Endodermal cell (in vitro differentiated cells): ENCODE results near the gene ASTN1. TPM values are rescaled to one million over a fixed set of nuclear protein-coding genes. Genes with fewer than 3 reads are reported as not detected.

ENCODE experiments used
- DNase-seq: peaks from one replicate; pipeline ENCODE4 v3.0.0-alpha.2; 2017
- H3K27ac ChIP-seq: 2 replicates; pipeline ENCODE4 v1.5.1; 2013; ENCODE audit warnings: mild to moderate bottlenecking, low read depth, low read length, moderate library complexity
- H3K27me3 ChIP-seq: 2 replicates; pipeline ENCODE4 v1.6.1; 2013; ENCODE audit warnings: mild to moderate bottlenecking, low read length, moderate library complexity; ENCODE audit not compliant: insufficient read depth, control insufficient read depth, poor library complexity, severe bottlenecking
- H3K36me3 ChIP-seq: 2 replicates; pipeline ENCODE4 v1.7.0; 2013; ENCODE audit warnings: mild to moderate bottlenecking, low read length, moderate library complexity; ENCODE audit not compliant: control insufficient read depth, insufficient read depth
- H3K4me1 ChIP-seq: one replicate; pipeline ENCODE4 v1.7.0; 2013; ENCODE audit warnings: low read length; ENCODE audit not compliant: control insufficient read depth, insufficient read depth
- H3K4me3 ChIP-seq: 2 replicates; pipeline ENCODE4 v1.5.1; 2013; ENCODE audit warnings: mild to moderate bottlenecking, low read length, moderate library complexity
- H3K9ac ChIP-seq: 2 replicates; pipeline ENCODE4 v1.6.1; 2013; ENCODE audit warnings: mild to moderate bottlenecking, low read length, moderate library complexity; ENCODE audit not compliant: poor library complexity, severe bottlenecking; ENCODE audit errors: extremely low read depth
- H3K9me3 ChIP-seq: 2 replicates; pipeline ENCODE4 v1.6.1; 2013; ENCODE audit warnings: mild to moderate bottlenecking, low read length, moderate library complexity; ENCODE audit not compliant: control insufficient read depth
- H3K27ac Mint-ChIP-seq: 2 replicates; pipeline ENCODE4 v1.8.0; 2020; ENCODE audit warnings: mixed read lengths
- H3K27me3 Mint-ChIP-seq: 2 replicates; pipeline ENCODE4 v1.8.0; 2021; ENCODE audit warnings: mild to moderate bottlenecking, mixed read lengths; ENCODE audit not compliant: insufficient read depth
- H3K36me3 Mint-ChIP-seq: 2 replicates; pipeline ENCODE4 v1.8.0; 2020; ENCODE audit warnings: low read depth, mixed read lengths
- H3K4me1 Mint-ChIP-seq: 2 replicates; pipeline ENCODE4 v1.8.0; 2020; ENCODE audit warnings: mixed read lengths
- H3K4me3 Mint-ChIP-seq: 2 replicates; pipeline ENCODE4 v1.8.0; 2020; ENCODE audit warnings: mild to moderate bottlenecking, moderate library complexity, mixed read lengths
- H3K9me3 Mint-ChIP-seq: 2 replicates; pipeline ENCODE4 v1.8.0; 2020; ENCODE audit warnings: mild to moderate bottlenecking, mixed read lengths
- CTCF ChIP-seq: fragments of 200-600 bp; sonication (generic); conservative IDR thresholded peaks from 2 replicates; pipeline ENCODE4 v1.5.0; 2021; ENCODE audit warnings: antibody characterized with exemption, mild to moderate bottlenecking
- WGBS, 2 experiments: methylation state at CpG; one replicate each; pipeline versions ENCODE4 v1.1.5 to v1.1.7; 2013; ENCODE audit warnings: missing lambda C conversion rate in 2 of 2, mixed read lengths in 1 of 2; ENCODE audit not compliant: insufficient coverage in 1 of 2, insufficient read length in 1 of 2; 5-methylcytosine and 5-hydroxymethylcytosine counted together
- total RNA-seq, 2 donors: library from RNA; stranded (reverse); fragmentation: NEBNext Ultra II Directional in 1 of 2; extraction: Animal tissue kit (Norgen Biotek cat#: 25700) in 1 of 2; gene quantifications; 2 replicates in 1 of 2; 3 replicates in 1 of 2; pipeline ENCODE4 v1.2.1, GENCODE V29; 2021

Gene ASTN1
- total RNA-seq, 2 donors from 2014 or later, result 0.31 to 0.70 TPM

DNA sequence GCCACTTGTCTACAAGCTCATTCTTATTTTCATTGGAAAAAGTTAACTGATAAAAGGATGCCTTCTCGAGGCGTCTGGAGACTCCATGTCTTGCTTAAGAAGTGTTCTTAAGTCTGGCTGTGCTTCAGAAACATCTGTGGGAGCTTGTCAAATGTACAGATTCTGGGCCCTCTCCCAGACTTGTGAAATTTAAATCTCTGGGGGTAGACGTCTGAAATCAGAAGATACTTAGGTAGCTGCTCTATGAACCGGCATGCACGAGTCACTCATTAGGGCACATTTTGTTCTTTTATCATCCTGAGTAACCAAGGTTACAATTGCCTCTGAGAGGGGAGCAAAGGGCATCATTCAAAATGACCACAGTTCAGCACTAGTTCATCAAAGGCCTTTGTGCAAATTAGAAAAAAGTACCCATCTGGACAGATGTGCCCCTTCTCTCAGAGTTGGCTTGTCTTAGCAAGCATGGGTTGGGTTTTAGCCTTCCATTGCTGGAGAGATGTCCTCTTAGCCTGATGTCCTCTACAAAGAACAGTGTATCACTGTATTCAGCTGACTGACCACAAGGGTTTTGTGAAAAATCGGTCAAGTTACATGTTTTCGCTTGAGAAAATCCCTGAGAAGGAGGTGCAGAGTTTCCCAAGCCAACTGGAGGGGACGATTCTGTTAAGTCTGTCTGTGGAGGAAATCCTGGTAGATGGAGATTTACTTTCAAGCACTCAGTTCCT is 156.9 kb downstream of the ASTN1 start:
- Mint-ChIP-seq H3K27ac (no peak overlapping the region), H3K9me3 (no peaks in the 10 kb centered on the region), H3K36me3 (no peaks in the 10 kb centered on the region), H3K4me3 (no peak overlapping the region), H3K4me1 (no peaks in the 10 kb centered on the region), H3K27me3 (peaks cover 10% of the 10 kb centered on the region)
- DNase-seq, result no peak
- 64 to 79% methylated on average over 8 of the region's 8 CpGs for WGBS, 2 experiments
- Histone ChIP-seq H3K27ac (no peak overlapping the region), H3K9ac (no peak overlapping the region), H3K9me3 (no peaks in the 10 kb centered on the region), H3K4me1 (no peaks in the 10 kb centered on the region), H3K4me3 (no peak overlapping the region), H3K27me3 (peaks cover 12% of the 10 kb centered on the region), H3K36me3 (no peaks in the 10 kb centered on the region)
- TF ChIP-seq CTCF, result no peak

GRCh38 chr1:177002891-177003290 is 161.6 kb downstream of the ASTN1 start:
- Histone ChIP-seq H3K27ac (no peak overlapping the region), H3K4me3 (no peak overlapping the region), H3K27me3 (no peaks in the 10 kb centered on the region), H3K36me3 (no peaks in the 10 kb centered on the region), H3K4me1 (no peaks in the 10 kb centered on the region), H3K9me3 (no peaks in the 10 kb centered on the region), H3K9ac (no peak overlapping the region)
- WGBS, 2 experiments, result 50 to 69% methylated on average over 2 to 5 of the region's 5 CpGs
- no peak for TF ChIP-seq CTCF
- Mint-ChIP-seq H3K27ac (no peak overlapping the region), H3K4me1 (peaks cover 2% of the 10 kb centered on the region), H3K4me3 (no peak overlapping the region), H3K9me3 (no peaks in the 10 kb centered on the region), H3K36me3 (no peaks in the 10 kb centered on the region), H3K27me3 (peaks cover 7% of the 10 kb centered on the region)
- DNase-seq, result no peak

DNA sequence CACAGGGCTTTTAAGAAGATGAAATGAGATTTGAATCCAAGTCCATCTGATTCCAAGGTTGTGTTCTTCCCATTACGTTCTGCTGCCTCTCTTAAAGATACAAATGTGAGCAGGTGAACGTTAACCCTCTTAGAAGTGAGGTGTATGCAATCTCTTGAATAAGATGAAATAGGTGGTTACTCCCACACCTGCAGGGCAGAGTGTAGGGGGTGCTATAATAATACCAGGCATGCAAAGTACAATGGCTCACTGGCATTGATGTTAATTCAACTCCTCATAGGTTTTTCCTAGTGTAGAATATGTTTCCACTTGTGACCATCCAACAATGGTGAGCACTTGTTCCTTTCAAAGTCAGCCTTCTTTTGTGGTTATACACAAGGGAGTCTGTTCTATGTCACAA is 163.0 kb downstream of the ASTN1 start:
- WGBS, 2 experiments, result 88 to 100% methylated on average over 2 of the region's 2 CpGs
- no peak overlapping the region for H3K9ac ChIP-seq
- no peak overlapping the region for H3K4me3 Mint-ChIP-seq
- H3K27me3 ChIP-seq, result no peaks in the 10 kb centered on the region
- no peaks in the 10 kb centered on the region for H3K9me3 Mint-ChIP-seq
- H3K9me3 ChIP-seq, result no peaks in the 10 kb centered on the region
- peaks cover 4% of the 10 kb centered on the region for H3K4me1 Mint-ChIP-seq
- no peak for DNase-seq
- no peak overlapping the region for H3K27ac ChIP-seq
- peaks cover 4% of the 10 kb centered on the region for H3K27me3 Mint-ChIP-seq
- no peaks in the 10 kb centered on the region for H3K36me3 Mint-ChIP-seq
- no peaks in the 10 kb centered on the region for H3K36me3 ChIP-seq
- H3K4me1 ChIP-seq, result peaks cover 1% of the 10 kb centered on the region
- TF ChIP-seq CTCF, result no peak
- no peak overlapping the region for H3K4me3 ChIP-seq
- H3K27ac Mint-ChIP-seq, result no peak overlapping the region
